HEK293 (cell line): ENCODE measurements around the gene NABP2.

Experiments
- FEZF1 ChIP-seq: fragments of 450-650 bp; formaldehyde crosslinking; IDR thresholded peaks from 2 replicates; pipeline ENCODE4 v1.5.1; 2016; ENCODE audit warnings: missing biosample characterization, missing genetic modification characterization
- KLF8 ChIP-seq: fragments of 450-650 bp; formaldehyde crosslinking; IDR thresholded peaks from 2 replicates; pipeline ENCODE4 v1.5.1; 2016; ENCODE audit warnings: missing biosample characterization, missing genetic modification characterization
- MYNN ChIP-seq: fragments of 450-650 bp; formaldehyde crosslinking; IDR thresholded peaks from 2 replicates; pipeline ENCODE4 v1.5.1; 2016; ENCODE audit warnings: missing biosample characterization, missing genetic modification characterization, borderline replicate concordance
- SCRT1 ChIP-seq: fragments of 450-650 bp; formaldehyde crosslinking; IDR thresholded peaks from 2 replicates; pipeline ENCODE4 v1.5.1; 2016; ENCODE audit warnings: missing biosample characterization, missing genetic modification characterization, borderline replicate concordance
- SP7 ChIP-seq: fragments of 450-650 bp; formaldehyde crosslinking; IDR thresholded peaks from 2 replicates; pipeline ENCODE4 v1.5.1; 2016; ENCODE audit warnings: missing biosample characterization, missing genetic modification characterization
- ZBTB1 ChIP-seq: fragments of 450-650 bp; formaldehyde crosslinking; IDR thresholded peaks from 2 replicates; pipeline ENCODE4 v1.5.1; 2016; ENCODE audit warnings: missing biosample characterization, missing genetic modification characterization
- ZBTB21 ChIP-seq: fragments of 450-650 bp; formaldehyde crosslinking; IDR thresholded peaks from 2 replicates; pipeline ENCODE4 v1.5.1; 2017; ENCODE audit warnings: missing biosample characterization, missing genetic modification characterization
- ZNF10 ChIP-seq: fragments of 450-650 bp; formaldehyde crosslinking; IDR thresholded peaks from 2 replicates; pipeline ENCODE4 v1.5.1; 2017; ENCODE audit warnings: missing biosample characterization, missing genetic modification characterization
- ZNF138 ChIP-seq: fragments of 450-650 bp; formaldehyde crosslinking; IDR thresholded peaks from 2 replicates; pipeline ENCODE4 v1.5.1; 2016; ENCODE audit warnings: missing biosample characterization, missing genetic modification characterization, borderline replicate concordance
- ZNF19 ChIP-seq: fragments of 450-650 bp; formaldehyde crosslinking; IDR thresholded peaks from 2 replicates; pipeline ENCODE4; 2016; ENCODE audit warnings: missing biosample characterization, missing genetic modification characterization, low read depth
- ZNF214 ChIP-seq: fragments of 450-650 bp; formaldehyde crosslinking; IDR thresholded peaks from 2 replicates; pipeline ENCODE4 v1.5.1; 2017; ENCODE audit warnings: missing biosample characterization, mild to moderate bottlenecking, missing genetic modification characterization, borderline replicate concordance
- ZNF23 ChIP-seq: fragments of 450-650 bp; formaldehyde crosslinking; IDR thresholded peaks from 2 replicates; pipeline ENCODE4 v1.5.1; 2016; ENCODE audit warnings: missing biosample characterization, missing genetic modification characterization, borderline replicate concordance
- ZNF24 ChIP-seq: fragments of 450-650 bp; formaldehyde crosslinking; IDR thresholded peaks from 2 replicates; pipeline ENCODE4 v1.5.1; 2016; ENCODE audit warnings: missing biosample characterization, missing genetic modification characterization
- ZNF266 ChIP-seq: fragments of 450-650 bp; formaldehyde crosslinking; IDR thresholded peaks from 2 replicates; pipeline ENCODE4 v1.5.1; 2016; ENCODE audit warnings: missing biosample characterization, missing genetic modification characterization, low read depth
- ZNF354C ChIP-seq: fragments of 450-650 bp; formaldehyde crosslinking; IDR thresholded peaks from 2 replicates; pipeline ENCODE4 v1.5.1; 2016; ENCODE audit warnings: missing biosample characterization, missing genetic modification characterization, low read depth, borderline replicate concordance
- ZNF404 ChIP-seq: fragments of 450-650 bp; formaldehyde crosslinking; IDR thresholded peaks from 2 replicates; pipeline ENCODE4 v1.5.1; 2017; ENCODE audit warnings: missing biosample characterization, missing genetic modification characterization
- ZNF549 ChIP-seq: fragments of 450-650 bp; IDR thresholded peaks from 2 replicates; pipeline ENCODE4 v1.5.1; 2018; ENCODE audit warnings: missing biosample characterization, missing genetic modification characterization, mild to moderate bottlenecking, inconsistent platforms, moderate library complexity
- ZNF561 ChIP-seq: fragments of 450-650 bp; IDR thresholded peaks from 2 replicates; pipeline ENCODE4 v1.5.1; 2018; ENCODE audit warnings: missing biosample characterization, missing genetic modification characterization, borderline replicate concordance
- ZNF600 ChIP-seq: fragments of 450-650 bp; formaldehyde crosslinking; IDR thresholded peaks from 2 replicates; pipeline ENCODE4 v1.5.1; 2016; ENCODE audit warnings: missing biosample characterization, missing genetic modification characterization
- ZNF660 ChIP-seq: fragments of 450-650 bp; IDR thresholded peaks from 2 replicates; pipeline ENCODE4 v1.5.1; 2018; ENCODE audit warnings: missing biosample characterization, mild to moderate bottlenecking, missing genetic modification characterization
- ZNF664 ChIP-seq: fragments of 450-650 bp; formaldehyde crosslinking; IDR thresholded peaks from 2 replicates; pipeline ENCODE4 v1.5.1; 2016; ENCODE audit warnings: missing biosample characterization, missing genetic modification characterization
- ZNF670 ChIP-seq: fragments of 450-650 bp; formaldehyde crosslinking; IDR thresholded peaks from 2 replicates; pipeline ENCODE4 v1.5.1; 2016; ENCODE audit warnings: missing biosample characterization, missing genetic modification characterization, low read depth
- ZSCAN23 ChIP-seq: fragments of 450-650 bp; formaldehyde crosslinking; IDR thresholded peaks from 2 replicates; pipeline ENCODE4 v1.5.1; 2016; ENCODE audit warnings: missing biosample characterization, missing genetic modification characterization
- TF ChIP-seq, protein P1 (sequence below): fragments of 450-650 bp; formaldehyde crosslinking; IDR thresholded peaks from 2 replicates; pipeline ENCODE4 v1.5.1; 2016; ENCODE audit warnings: missing biosample characterization, missing genetic modification characterization
- TF ChIP-seq, protein P2 (sequence below): fragments of 450-650 bp; formaldehyde crosslinking; IDR thresholded peaks from 2 replicates; pipeline ENCODE4 v1.5.1; 2016; ENCODE audit warnings: missing biosample characterization, missing genetic modification characterization
- TF ChIP-seq, protein P3 (sequence below): fragments of 450-650 bp; formaldehyde crosslinking; IDR thresholded peaks from 2 replicates; pipeline ENCODE4 v1.5.1; 2016; ENCODE audit warnings: missing biosample characterization, missing genetic modification characterization
- TF ChIP-seq, protein P4 (sequence below): fragments of 450-650 bp; formaldehyde crosslinking; IDR thresholded peaks from 2 replicates; pipeline ENCODE4; 2016; ENCODE audit warnings: missing biosample characterization, missing genetic modification characterization
- TF ChIP-seq, protein P5 (sequence below): fragments of 450-650 bp; formaldehyde crosslinking; optimal IDR thresholded peaks from 2 replicates; pipeline ENCODE3; 2016; ENCODE audit warnings: missing biosample characterization, mild to moderate bottlenecking, missing genetic modification characterization
- TF ChIP-seq, protein P6 (sequence below): fragments of 450-650 bp; formaldehyde crosslinking; IDR thresholded peaks from 2 replicates; pipeline ENCODE4 v1.5.1; 2016; ENCODE audit warnings: missing biosample characterization, missing genetic modification characterization

NABP2 gene

DNA sequence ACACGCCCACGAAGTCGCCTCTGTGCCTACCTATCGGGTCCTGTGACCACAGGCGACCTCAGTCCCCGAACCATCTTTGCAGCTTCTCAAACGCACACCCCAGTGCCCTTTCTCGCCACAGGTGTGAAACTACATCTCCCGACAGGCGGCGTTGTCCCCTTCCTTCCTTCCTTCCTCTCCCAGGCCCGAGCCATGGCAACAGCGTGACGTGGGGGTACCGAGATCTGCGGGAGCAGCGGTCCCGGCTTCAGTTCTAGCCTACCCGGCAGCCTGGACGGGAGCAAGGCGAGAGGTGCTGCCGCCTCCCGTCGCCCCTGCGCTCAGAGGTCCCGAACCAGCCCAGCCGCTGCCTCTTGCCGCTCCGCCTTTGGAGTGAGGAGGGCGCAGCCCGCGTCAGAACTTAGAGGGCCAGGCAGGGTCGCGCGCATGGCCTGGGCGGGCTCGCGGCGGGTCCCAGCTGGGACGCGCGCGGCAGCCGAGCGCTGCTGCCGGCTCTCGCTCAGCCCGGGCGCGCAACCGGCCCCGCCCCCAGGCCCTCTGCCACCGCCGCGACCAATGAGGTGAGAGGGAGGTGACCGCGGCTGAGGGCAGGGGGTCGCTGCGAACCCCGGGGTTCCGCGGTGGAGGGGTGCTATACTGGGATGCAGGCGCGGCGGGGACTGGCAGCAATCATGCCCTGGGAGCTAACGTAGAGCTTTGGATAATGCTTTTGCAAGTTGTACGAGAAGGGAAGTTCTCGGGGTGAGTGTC is 42.7 kb downstream of the NABP2 start, which contains the start of gene COQ10A (continued):
- peak; percentile 86 for TF ChIP-seq ZNF24 (tag by site-specific recombination)
- no peak for TF ChIP-seq ZNF354C
- TF ChIP-seq, protein P1, sequence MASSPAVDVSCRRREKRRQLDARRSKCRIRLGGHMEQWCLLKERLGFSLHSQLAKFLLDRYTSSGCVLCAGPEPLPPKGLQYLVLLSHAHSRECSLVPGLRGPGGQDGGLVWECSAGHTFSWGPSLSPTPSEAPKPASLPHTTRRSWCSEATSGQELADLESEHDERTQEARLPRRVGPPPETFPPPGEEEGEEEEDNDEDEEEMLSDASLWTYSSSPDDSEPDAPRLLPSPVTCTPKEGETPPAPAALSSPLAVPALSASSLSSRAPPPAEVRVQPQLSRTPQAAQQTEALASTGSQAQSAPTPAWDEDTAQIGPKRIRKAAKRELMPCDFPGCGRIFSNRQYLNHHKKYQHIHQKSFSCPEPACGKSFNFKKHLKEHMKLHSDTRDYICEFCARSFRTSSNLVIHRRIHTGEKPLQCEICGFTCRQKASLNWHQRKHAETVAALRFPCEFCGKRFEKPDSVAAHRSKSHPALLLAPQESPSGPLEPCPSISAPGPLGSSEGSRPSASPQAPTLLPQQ (tag by site-specific recombination), result peak; percentile 91
- TF ChIP-seq, protein P2, sequence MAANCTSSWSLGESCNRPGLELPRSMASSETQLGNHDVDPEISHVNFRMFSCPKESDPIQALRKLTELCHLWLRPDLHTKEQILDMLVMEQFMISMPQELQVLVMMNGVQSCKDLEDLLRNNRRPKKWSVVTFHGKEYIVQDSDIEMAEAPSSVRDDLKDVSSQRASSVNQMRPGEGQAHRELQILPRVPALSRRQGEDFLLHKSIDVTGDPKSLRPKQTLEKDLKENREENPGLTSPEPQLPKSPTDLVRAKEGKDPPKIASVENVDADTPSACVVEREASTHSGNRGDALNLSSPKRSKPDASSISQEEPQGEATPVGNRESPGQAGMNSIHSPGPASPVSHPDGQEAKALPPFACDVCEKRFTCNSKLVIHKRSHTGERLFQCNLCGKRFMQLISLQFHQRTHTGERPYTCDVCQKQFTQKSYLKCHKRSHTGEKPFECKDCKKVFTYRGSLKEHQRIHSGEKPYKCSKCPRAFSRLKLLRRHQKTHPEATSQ (tag by site-specific recombination), result 0 out of 2 replicates have a peak, but pooled peaks have one; percentile 80
- peak; percentile 81 for TF ChIP-seq ZBTB21 (tag by site-specific recombination)
- TF ChIP-seq ZSCAN23 (tag by site-specific recombination), result 0 out of 2 replicates have a peak, but pooled peaks have one; percentile 47
- TF ChIP-seq ZNF266 (tag by site-specific recombination), result no peak
- TF ChIP-seq ZNF561 (tag by site-specific recombination), result peak; percentile 85
- TF ChIP-seq ZNF10 (tag by site-specific recombination), result no peak
- TF ChIP-seq, protein P3, sequence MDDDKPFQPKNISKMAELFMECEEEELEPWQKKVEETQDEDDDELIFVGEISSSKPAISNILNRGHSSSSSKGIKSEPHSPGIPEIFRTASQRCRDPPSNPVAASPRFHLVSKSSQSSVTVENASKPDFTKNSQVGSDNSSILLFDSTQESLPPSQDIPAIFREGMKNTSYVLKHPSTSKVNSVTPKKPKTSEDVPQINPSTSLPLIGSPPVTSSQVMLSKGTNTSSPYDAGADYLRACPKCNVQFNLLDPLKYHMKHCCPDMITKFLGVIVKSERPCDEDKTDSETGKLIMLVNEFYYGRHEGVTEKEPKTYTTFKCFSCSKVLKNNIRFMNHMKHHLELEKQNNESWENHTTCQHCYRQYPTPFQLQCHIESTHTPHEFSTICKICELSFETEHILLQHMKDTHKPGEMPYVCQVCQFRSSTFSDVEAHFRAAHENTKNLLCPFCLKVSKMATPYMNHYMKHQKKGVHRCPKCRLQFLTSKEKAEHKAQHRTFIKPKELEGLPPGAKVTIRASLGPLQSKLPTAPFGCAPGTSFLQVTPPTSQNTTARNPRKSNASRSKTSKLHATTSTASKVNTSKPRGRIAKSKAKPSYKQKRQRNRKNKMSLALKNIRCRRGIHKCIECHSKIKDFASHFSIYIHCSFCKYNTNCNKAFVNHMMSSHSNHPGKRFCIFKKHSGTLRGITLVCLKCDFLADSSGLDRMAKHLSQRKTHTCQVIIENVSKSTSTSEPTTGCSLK (tag by site-specific recombination), result no peak
- TF ChIP-seq ZNF214 (tag by site-specific recombination), result no peak
- TF ChIP-seq ZNF19, result no peak
- TF ChIP-seq, protein P4, sequence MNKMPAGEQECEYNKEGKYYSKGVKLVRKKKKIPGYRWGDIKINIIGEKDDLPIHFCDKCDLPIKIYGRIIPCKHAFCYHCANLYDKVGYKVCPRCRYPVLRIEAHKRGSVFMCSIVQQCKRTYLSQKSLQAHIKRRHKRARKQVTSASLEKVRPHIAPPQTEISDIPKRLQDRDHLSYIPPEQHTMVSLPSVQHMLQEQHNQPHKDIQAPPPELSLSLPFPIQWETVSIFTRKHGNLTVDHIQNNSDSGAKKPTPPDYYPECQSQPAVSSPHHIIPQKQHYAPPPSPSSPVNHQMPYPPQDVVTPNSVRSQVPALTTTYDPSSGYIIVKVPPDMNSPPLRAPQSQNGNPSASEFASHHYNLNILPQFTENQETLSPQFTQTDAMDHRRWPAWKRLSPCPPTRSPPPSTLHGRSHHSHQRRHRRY (tag by site-specific recombination), result no peak
- TF ChIP-seq, protein P5, sequence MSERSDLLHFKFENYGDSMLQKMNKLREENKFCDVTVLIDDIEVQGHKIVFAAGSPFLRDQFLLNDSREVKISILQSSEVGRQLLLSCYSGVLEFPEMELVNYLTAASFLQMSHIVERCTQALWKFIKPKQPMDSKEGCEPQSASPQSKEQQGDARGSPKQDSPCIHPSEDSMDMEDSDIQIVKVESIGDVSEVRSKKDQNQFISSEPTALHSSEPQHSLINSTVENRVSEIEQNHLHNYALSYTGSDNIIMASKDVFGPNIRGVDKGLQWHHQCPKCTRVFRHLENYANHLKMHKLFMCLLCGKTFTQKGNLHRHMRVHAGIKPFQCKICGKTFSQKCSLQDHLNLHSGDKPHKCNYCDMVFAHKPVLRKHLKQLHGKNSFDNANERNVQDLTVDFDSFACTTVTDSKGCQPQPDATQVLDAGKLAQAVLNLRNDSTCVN (tag by site-specific recombination), result peak; percentile 98
- no peak for TF ChIP-seq MYNN
- peak; percentile 38; the same call in 1 of the 2 replicates for TF ChIP-seq KLF8 (tag by site-specific recombination)
- TF ChIP-seq ZNF670, result no peak
- TF ChIP-seq ZNF664 (tag by site-specific recombination), result no peak
- no peak for TF ChIP-seq ZNF404 (tag by site-specific recombination)
- no peak for TF ChIP-seq ZBTB1 (tag by site-specific recombination)
- peak; percentile 87 for TF ChIP-seq SP7
- TF ChIP-seq FEZF1 (tag by site-specific recombination), result no peak
- TF ChIP-seq ZNF138 (tag by site-specific recombination), result no peak
- no peak for TF ChIP-seq ZNF549
- TF ChIP-seq ZNF660, result peak; percentile 82
- TF ChIP-seq SCRT1 (tag by site-specific recombination), result peak; percentile 98
- TF ChIP-seq, protein P6, sequence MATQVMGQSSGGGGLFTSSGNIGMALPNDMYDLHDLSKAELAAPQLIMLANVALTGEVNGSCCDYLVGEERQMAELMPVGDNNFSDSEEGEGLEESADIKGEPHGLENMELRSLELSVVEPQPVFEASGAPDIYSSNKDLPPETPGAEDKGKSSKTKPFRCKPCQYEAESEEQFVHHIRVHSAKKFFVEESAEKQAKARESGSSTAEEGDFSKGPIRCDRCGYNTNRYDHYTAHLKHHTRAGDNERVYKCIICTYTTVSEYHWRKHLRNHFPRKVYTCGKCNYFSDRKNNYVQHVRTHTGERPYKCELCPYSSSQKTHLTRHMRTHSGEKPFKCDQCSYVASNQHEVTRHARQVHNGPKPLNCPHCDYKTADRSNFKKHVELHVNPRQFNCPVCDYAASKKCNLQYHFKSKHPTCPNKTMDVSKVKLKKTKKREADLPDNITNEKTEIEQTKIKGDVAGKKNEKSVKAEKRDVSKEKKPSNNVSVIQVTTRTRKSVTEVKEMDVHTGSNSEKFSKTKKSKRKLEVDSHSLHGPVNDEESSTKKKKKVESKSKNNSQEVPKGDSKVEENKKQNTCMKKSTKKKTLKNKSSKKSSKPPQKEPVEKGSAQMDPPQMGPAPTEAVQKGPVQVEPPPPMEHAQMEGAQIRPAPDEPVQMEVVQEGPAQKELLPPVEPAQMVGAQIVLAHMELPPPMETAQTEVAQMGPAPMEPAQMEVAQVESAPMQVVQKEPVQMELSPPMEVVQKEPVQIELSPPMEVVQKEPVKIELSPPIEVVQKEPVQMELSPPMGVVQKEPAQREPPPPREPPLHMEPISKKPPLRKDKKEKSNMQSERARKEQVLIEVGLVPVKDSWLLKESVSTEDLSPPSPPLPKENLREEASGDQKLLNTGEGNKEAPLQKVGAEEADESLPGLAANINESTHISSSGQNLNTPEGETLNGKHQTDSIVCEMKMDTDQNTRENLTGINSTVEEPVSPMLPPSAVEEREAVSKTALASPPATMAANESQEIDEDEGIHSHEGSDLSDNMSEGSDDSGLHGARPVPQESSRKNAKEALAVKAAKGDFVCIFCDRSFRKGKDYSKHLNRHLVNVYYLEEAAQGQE (tag by site-specific recombination), result no peak
- TF ChIP-seq ZNF23, result no peak
- TF ChIP-seq ZNF600 (tag by site-specific recombination), result peak; percentile 91
